NB4 (cell line): Measurements from ENCODE around the gene THSD4.

Experiments used
- DNase-seq: peaks from one replicate; pipeline ENCODE4 v3.0.0; 2010; ENCODE audit warnings: low read depth
- H3K4me3 ChIP-seq: one replicate; pipeline ENCODE4 v1.5.1; 2011; ENCODE audit warnings: mild to moderate bottlenecking, low read depth, low read length, moderate library complexity
- MYC ChIP-seq: IDR thresholded peaks from 2 replicates; pipeline ENCODE4 v1.6.1; 2011; ENCODE audit warnings: low read depth, low read length
- POLR2A ChIP-seq: IDR thresholded peaks from 2 replicates; pipeline ENCODE4 v1.6.1; 2011; ENCODE audit warnings: mild to moderate bottlenecking; ENCODE audit not compliant: insufficient read length; ENCODE audit errors: extremely low read depth
- TF ChIP-seq, protein P1 (sequence below): IDR thresholded peaks from one replicate; pipeline ENCODE4 v1.5.1; 2012; ENCODE audit warnings: low read depth, low read length
- TF ChIP-seq, protein P2 (sequence below): IDR thresholded peaks from 2 replicates; pipeline ENCODE4 v1.6.1; 2011; ENCODE audit warnings: low read depth, low read length

Gene THSD4

DNA sequence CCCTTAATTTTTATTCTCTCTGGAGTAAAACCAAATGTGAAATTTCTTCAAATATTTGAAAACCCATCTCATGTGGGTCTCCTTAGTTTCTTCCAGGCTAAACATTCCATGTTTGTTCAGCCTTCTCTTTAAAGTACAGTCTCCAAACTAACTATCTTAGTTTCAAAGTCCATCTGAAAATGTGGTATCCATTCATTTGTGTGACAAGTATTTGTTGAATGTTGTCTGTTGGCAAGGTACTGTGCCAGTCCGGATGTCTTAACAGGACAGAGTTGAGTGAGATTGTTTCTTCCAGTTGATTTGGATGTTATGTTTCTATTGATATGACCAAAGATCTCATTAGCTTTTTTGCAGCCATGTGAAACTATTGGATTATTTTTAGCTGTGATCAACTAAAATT, 347.4 kb downstream of the THSD4 start:
- no peak overlapping the region for H3K4me3 ChIP-seq
- no peak for DNase-seq
- TF ChIP-seq, protein P1, sequence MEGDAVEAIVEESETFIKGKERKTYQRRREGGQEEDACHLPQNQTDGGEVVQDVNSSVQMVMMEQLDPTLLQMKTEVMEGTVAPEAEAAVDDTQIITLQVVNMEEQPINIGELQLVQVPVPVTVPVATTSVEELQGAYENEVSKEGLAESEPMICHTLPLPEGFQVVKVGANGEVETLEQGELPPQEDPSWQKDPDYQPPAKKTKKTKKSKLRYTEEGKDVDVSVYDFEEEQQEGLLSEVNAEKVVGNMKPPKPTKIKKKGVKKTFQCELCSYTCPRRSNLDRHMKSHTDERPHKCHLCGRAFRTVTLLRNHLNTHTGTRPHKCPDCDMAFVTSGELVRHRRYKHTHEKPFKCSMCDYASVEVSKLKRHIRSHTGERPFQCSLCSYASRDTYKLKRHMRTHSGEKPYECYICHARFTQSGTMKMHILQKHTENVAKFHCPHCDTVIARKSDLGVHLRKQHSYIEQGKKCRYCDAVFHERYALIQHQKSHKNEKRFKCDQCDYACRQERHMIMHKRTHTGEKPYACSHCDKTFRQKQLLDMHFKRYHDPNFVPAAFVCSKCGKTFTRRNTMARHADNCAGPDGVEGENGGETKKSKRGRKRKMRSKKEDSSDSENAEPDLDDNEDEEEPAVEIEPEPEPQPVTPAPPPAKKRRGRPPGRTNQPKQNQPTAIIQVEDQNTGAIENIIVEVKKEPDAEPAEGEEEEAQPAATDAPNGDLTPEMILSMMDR = no peak
- TF ChIP-seq, protein P2, sequence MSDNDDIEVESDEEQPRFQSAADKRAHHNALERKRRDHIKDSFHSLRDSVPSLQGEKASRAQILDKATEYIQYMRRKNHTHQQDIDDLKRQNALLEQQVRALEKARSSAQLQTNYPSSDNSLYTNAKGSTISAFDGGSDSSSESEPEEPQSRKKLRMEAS = no peak
- no peak for TF ChIP-seq MYC
- no peak for TF ChIP-seq POLR2A

DNA sequence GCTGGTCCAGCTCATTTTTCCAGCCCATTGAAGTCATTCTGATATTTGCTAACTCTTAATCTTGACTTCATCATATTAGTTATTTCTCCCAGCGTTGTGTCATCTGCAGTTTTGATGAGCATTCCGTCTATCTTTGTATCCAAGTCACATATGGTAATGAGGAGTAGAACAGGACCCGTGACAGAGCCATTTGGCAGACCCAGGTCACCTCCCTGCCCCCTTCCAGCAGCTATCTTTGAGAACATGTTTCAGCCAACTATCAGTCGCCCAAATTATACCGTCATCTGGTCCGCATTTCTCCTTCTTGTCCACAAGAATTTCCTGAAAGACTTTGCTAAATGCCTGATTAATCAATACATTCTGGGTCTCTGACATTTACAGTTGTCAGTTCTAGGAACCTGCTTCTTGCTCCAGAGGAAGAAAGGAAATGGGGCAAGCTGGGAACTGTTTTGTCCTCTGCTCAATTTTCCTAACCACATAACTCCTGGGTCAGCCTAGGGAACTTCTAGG, 347.9 kb downstream of the THSD4 start:
- no peak overlapping the region for H3K4me3 ChIP-seq
- DNase-seq = no peak

DNA sequence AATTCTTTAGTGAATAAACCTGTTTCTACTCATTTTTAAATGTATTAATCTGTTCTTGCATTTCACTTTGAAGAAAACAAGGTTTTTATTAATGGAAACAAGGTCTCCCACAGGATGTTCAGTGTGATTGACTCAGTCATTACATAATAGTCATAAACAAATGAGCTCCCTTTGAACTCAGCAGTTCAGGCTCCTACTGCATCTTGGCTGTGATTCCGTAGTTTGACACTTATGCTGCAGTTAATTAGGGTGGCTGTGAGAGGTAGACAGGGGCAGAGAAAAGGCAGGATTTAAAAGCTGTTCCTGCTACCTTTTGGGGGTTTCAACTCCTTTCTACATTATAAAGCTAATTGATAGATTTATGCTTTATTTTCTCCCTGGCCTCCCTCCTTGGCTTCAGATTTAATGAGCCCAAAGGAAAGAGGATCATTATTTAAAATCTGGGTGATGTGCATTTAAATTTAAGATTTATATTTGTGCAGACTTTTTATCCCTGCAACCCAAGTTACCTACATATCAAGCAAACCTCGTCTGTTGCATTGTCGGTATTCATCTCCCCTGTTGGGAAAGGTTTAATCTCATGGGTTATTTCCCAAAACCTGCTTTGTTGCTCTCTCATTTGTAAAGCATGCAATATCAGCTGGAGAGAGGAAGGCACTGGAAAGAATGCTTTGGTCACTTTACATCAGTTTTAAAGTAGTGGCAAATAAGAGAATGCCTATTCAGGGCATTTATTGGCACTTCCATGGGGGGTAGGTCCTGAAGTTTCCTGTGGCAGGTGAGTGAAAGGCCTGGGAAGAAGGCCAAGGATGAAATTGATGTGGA, 350.1 kb downstream of the THSD4 start:
- no peak for DNase-seq
- TF ChIP-seq, protein P1 = no peak
- TF ChIP-seq, protein P2 = no peak
- no peak for TF ChIP-seq POLR2A
- H3K4me3 ChIP-seq = no peak overlapping the region

More for the DNA sequence above, 347.9 kb downstream of the THSD4 start:
- no peak for TF ChIP-seq POLR2A
- TF ChIP-seq, protein P2 = no peak
- TF ChIP-seq, protein P1 = no peak
- no peak for TF ChIP-seq MYC

DNA sequence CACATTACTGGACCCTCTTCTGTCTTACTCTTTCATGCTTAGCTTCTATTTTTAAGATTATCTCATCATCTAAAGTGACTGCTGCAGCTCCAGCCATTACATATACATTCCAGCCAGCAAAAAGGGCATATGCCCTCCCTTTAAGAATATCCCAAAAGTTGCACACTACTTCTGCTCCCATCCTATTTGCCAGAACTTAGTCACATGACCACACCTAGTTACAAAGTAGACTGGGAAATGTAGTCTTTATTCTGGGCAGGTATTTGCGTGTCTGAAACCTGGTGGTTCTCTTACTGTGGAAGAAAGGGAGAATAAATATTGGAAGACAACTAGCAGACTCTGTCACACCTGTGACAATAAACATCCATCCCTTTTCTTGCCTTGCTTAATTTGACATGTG, 353.4 kb downstream of the THSD4 start:
- TF ChIP-seq, protein P1 = no peak
- TF ChIP-seq MYC = no peak
- TF ChIP-seq, protein P2 = no peak
- no peak for TF ChIP-seq POLR2A
- no peak for DNase-seq
- no peak overlapping the region for H3K4me3 ChIP-seq

DNA sequence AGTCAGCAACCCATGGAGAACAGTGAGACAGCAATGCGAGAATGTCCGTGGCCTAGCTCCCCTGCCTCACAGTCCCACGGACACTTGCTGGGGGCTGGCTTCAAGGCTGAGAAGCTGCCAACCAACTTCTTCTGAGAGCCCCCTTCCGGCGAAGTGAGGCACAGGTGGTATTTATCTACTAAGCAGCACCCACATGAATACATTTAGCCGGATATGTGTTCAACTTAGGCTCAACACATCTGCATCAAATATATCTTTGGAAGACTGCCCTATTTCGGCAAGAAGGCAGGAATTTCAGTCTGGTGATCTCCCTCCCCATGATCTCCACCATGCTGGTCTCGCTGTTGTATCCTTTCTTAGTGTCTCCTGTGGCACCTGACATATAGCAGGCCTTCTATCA, 354.1 kb downstream of the THSD4 start:
- no peak for TF ChIP-seq MYC
- TF ChIP-seq, protein P2 = no peak
- TF ChIP-seq POLR2A = no peak
- TF ChIP-seq, protein P1 = no peak
- no peak for DNase-seq
- no peak overlapping the region for H3K4me3 ChIP-seq
